AG09319 (cell line): Measurements from ENCODE around the gene AGPAT3.

Experiments
- DNase-seq: peaks from one replicate; pipeline ENCODE4 v3.0.0-alpha.2; 2010; ENCODE audit warnings: low read depth; ENCODE audit errors: extremely low read depth
- TF ChIP-seq, protein P1 (sequence below): IDR thresholded peaks from 2 replicates; pipeline ENCODE4 v1.5.1; 2011; ENCODE audit warnings: low read depth, mild to moderate bottlenecking, inconsistent platforms, low read length, moderate library complexity

The AGPAT3 gene

GRCh38 chr21:43992121-43992520, 127.1 kb downstream of the AGPAT3 start:
- TF ChIP-seq, protein P1, sequence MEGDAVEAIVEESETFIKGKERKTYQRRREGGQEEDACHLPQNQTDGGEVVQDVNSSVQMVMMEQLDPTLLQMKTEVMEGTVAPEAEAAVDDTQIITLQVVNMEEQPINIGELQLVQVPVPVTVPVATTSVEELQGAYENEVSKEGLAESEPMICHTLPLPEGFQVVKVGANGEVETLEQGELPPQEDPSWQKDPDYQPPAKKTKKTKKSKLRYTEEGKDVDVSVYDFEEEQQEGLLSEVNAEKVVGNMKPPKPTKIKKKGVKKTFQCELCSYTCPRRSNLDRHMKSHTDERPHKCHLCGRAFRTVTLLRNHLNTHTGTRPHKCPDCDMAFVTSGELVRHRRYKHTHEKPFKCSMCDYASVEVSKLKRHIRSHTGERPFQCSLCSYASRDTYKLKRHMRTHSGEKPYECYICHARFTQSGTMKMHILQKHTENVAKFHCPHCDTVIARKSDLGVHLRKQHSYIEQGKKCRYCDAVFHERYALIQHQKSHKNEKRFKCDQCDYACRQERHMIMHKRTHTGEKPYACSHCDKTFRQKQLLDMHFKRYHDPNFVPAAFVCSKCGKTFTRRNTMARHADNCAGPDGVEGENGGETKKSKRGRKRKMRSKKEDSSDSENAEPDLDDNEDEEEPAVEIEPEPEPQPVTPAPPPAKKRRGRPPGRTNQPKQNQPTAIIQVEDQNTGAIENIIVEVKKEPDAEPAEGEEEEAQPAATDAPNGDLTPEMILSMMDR: no peak
- no peak for DNase-seq

DNA sequence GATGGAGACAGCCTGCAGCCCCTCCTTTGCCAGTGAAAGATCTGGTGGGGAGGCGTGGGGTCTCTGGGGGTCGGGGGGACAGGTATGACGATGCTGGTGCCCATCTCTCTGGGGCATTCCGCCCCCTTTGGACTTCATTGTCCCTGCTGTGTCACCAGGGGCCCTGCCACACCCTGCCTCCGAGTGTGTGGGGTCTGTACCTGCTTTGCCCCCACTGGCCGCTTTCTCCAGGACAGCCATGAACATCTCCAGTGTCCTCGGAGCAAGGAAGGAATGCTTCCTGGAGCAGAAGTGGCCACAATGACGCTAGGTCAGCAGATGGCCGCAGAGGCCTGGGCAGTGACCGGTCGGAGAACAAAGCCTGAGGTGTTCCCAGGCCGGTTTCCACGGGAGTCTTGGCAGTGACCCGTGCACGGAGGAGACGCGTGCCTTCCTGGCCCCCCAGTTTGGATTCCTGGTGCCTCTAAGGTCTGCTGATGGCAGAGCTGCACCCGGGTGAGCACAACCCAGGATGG, 128.5 kb downstream of the AGPAT3 start:
- no peak for DNase-seq
- TF ChIP-seq, protein P1: no peak

DNA sequence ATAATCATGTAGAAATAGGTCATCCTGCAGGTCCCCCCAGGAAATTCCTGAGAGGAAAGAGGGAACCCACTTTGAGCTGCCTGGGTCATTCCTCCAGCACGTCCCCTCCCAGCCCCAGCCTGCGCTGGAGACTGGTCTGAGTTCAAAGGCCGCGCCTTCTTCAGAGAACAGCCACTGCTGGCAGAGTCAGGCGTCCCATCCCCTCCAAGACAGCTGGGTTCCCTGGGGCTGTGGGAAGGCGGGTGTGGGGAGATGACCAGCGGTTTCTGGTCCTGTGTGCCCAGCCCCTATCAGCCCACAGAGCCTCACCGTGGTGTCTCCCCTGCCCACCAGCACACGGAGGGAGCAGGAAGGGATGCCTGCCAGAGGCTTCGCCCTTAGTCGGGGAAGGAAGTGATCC, 129.1 kb downstream of the AGPAT3 start:
- no peak for DNase-seq
- TF ChIP-seq, protein P1: no peak

- TF ChIP-seq, protein P1: no peak
- DNase-seq: no peak
These were observed 129.6 kb downstream of the AGPAT3 start for GRCh38 chr21:43994646-43995045.

GRCh38 chr21:43995521-43996105, 130.6 kb downstream of the AGPAT3 start:
- TF ChIP-seq, protein P1: no peak
- no peak for DNase-seq

DNA sequence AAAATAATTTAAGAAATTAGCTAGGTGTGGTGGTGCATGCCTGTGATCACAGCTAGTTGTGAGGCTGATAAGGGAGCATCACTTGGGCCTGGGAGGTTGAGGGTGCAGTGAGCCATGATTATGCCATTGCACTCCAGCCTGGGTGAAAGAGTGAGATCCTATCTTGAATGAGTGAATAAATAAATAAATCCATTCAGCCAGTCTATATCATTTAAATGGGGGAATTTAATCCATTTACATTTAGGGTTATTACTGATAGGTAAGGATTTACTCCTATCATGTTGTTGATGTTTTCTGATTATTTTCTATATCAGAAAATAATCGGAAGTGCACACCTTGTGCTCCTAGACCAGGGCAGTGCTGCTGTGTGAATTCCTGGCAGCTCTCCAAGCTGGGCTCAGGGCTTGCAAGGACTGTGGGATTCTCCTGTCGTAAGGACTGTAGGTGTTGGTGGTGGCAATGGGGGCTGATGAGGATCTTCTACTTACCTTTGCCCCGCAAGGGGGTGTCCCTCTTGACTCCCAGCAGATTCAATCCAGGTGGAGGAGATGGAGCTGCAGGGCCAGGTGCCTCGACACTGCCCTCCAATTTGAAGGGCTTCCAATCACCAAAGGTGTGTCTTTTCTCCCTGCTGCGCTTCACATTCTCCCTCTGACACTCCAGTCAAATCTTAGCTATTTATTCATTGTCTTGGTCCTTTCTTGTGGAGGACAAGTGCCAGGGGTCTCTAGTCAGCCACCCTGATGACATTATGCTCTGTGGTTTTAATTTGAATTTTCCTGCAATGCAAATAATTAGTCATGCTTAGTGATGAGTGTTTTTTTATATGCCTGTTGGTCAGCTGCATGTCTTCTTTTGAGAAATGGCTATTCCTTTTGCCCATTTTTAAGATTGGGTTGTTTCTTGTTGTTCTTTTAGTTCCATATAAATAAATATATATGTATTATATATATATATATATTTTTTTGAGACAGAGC, 133.0 kb downstream of the AGPAT3 start:
- no peak for DNase-seq
- TF ChIP-seq, protein P1: no peak

DNA sequence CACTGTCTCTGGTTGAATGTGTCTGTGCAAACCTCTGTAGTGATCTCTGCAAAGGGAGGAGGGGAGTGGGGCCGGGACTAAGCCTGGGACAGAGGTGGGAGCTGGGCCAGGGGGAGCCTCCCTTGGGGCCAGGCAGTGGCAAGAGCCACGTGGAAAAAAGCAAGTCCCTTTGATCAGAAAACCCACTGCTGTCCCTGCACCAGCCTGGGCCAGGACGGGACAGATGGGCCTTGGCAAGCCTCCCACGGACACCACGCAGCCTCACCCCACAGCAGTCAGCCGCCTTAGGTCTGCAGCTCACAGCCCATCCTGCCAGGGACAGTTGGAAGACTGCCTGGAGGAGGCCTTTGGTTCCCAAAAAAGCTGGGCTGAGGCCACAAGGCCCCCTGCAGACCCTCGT, 135.3 kb downstream of the AGPAT3 start:
- TF ChIP-seq, protein P1: no peak
- no peak for DNase-seq
